H1 (cell line): ENCODE data around the gene PLK3. TPM values are rescaled to one million over a fixed set of nuclear protein-coding genes. Genes with fewer than 3 reads are reported as not detected.
A peak's percentile ranks its signal among the peaks of the same experiment; 100 is the strongest.

Source experiments
- ASH2L ChIP-seq: fragments of 200-600, 300-600 bp; sonication (generic); IDR thresholded peaks from one replicate; pipeline ENCODE4 v1.7.1; 2017; ENCODE audit warnings: low read length
- BCL11A ChIP-seq, 2 experiments: IDR thresholded peaks; one replicate each; pipeline ENCODE4 v1.6.1; 2011; ENCODE audit warnings: low read depth in 2 of 2, low read length in 2 of 2, mild to moderate bottlenecking in 2 of 2
- BRCA1 ChIP-seq: IDR thresholded peaks from 2 replicates; pipeline ENCODE4 v1.6.1; 2012; ENCODE audit warnings: low read depth, low read length, improper control_type of control experiment
- CBX8 ChIP-seq: fragments of 300-800, 300-1000 bp; sonication (generic); IDR thresholded peaks from 2 replicates; pipeline ENCODE4 v1.7.1; 2016; ENCODE audit warnings: low read depth, low read length, borderline replicate concordance
- CHD1 ChIP-seq: IDR thresholded peaks from 2 replicates; pipeline ENCODE4 v1.6.1; 2012; ENCODE audit warnings: low read depth, low read length, improper control_type of control experiment
- CHD2 ChIP-seq: IDR thresholded peaks from 2 replicates; pipeline ENCODE4 v1.6.1; 2012; ENCODE audit warnings: low read length, improper control_type of control experiment
- EGR1 ChIP-seq: IDR thresholded peaks from 2 replicates; pipeline ENCODE4 v1.6.1; 2011; ENCODE audit warnings: low read depth, low read length, borderline replicate concordance
- EZH2 ChIP-seq: fragments of 200-600 bp; sonication (generic); IDR thresholded peaks from 2 replicates; pipeline ENCODE4 v1.7.1; 2012; ENCODE audit warnings: low read depth, mild to moderate bottlenecking, moderate library complexity, low read length, inconsistent platforms; ENCODE audit not compliant: severe bottlenecking
- FOSL1 ChIP-seq: IDR thresholded peaks from 2 replicates; pipeline ENCODE4 v1.6.1; 2011; ENCODE audit warnings: mild to moderate bottlenecking, low read depth, low read length, moderate library complexity; ENCODE audit not compliant: insufficient read depth
- HDAC2 ChIP-seq, 2 experiments: fragments of 300-600 bp in 1 of 2; sonication (generic) in 1 of 2; IDR thresholded peaks; 2 replicates each; pipeline ENCODE4 v1.6.1; 2011 to 2012; ENCODE audit warnings: low read depth in 2 of 2, low read length in 2 of 2, mild to moderate bottlenecking in 2 of 2, moderate library complexity in 2 of 2, borderline replicate concordance in 1 of 2, inconsistent platforms in 1 of 2
- KDM1A ChIP-seq: fragments of 200-600, 300-600 bp; sonication (generic); IDR thresholded peaks from 2 replicates; pipeline ENCODE4 v1.7.1; 2016; ENCODE audit warnings: mild to moderate bottlenecking, low read length, borderline replicate concordance
- KDM5A ChIP-seq: fragments of 200-600 bp; IDR thresholded peaks from 2 replicates; pipeline ENCODE4 v1.7.1; 2012; ENCODE audit warnings: mild to moderate bottlenecking, low read length, inconsistent platforms, mixed read lengths
- PHF8 ChIP-seq: fragments of 200-600 bp; sonication (generic); conservative IDR thresholded peaks from 2 replicates; pipeline ENCODE4 v1.7.1; 2012; ENCODE audit warnings: low read depth, mild to moderate bottlenecking, inconsistent platforms, low read length, moderate library complexity
- RFX5 ChIP-seq: IDR thresholded peaks from 2 replicates; pipeline ENCODE4 v1.6.1; 2011; ENCODE audit warnings: low read depth, low read length, improper control_type of control experiment, borderline replicate concordance
- RNF2 ChIP-seq: fragments of 200-900, 300-1000 bp; sonication (generic); IDR thresholded peaks from 2 replicates; pipeline ENCODE4 v1.7.1; 2016; ENCODE audit warnings: borderline replicate concordance, low read depth, mild to moderate bottlenecking, antibody characterized with exemption, low read length; ENCODE audit not compliant: poor library complexity, severe bottlenecking; ENCODE audit errors: missing control alignments
- RXRA ChIP-seq: IDR thresholded peaks from 2 replicates; pipeline ENCODE4 v1.6.1; 2011; ENCODE audit warnings: low read depth, mild to moderate bottlenecking, low read length, moderate library complexity; ENCODE audit not compliant: insufficient read depth
- SAP30 ChIP-seq: fragments of 300-600 bp; sonication (generic); IDR thresholded peaks from 2 replicates; pipeline ENCODE4 v1.7.1; 2012; ENCODE audit warnings: low read length, moderate library complexity, mild to moderate bottlenecking, inconsistent platforms; ENCODE audit not compliant: insufficient read depth, insufficient replicate concordance
- SIX5 ChIP-seq: IDR thresholded peaks from 2 replicates; pipeline ENCODE4 v1.6.1; 2011; ENCODE audit warnings: mild to moderate bottlenecking, low read depth, low read length
- SP1 ChIP-seq: IDR thresholded peaks from 2 replicates; pipeline ENCODE4 v1.6.1; 2011; ENCODE audit warnings: low read depth, low read length
- SP2 ChIP-seq: IDR thresholded peaks from 2 replicates; pipeline ENCODE4 v1.6.1; 2012; ENCODE audit warnings: mild to moderate bottlenecking, low read length, inconsistent platforms
- SP4 ChIP-seq: IDR thresholded peaks from 2 replicates; pipeline ENCODE4 v1.6.1; 2012; ENCODE audit warnings: low read length, inconsistent platforms
- SRF ChIP-seq: IDR thresholded peaks from 2 replicates; pipeline ENCODE4 v1.6.1; 2011; ENCODE audit warnings: mild to moderate bottlenecking, low read depth, low read length, moderate library complexity
- TAF1 ChIP-seq: IDR thresholded peaks from 2 replicates; pipeline ENCODE4 v1.6.1; 2011; ENCODE audit warnings: mild to moderate bottlenecking, low read depth, low read length
- TAF7 ChIP-seq: optimal IDR thresholded peaks from 2 replicates; pipeline ENCODE3; 2011; ENCODE audit warnings: low read depth, mild to moderate bottlenecking, inconsistent platforms, low read length, moderate library complexity, borderline replicate concordance
- YY1 ChIP-seq: IDR thresholded peaks from 2 replicates; pipeline ENCODE4 v1.6.1; 2011; ENCODE audit warnings: low read depth, mild to moderate bottlenecking, low read length
- ZNF274 ChIP-seq: IDR thresholded peaks from 2 replicates; pipeline ENCODE4 v1.7.0; 2012; ENCODE audit warnings: low read length, borderline replicate concordance; ENCODE audit errors: extremely low read depth
- polyA plus RNA-seq, 7 experiments: library from polyadenylated mRNA; depleted of rRNA in 3 of 7; stranded (reverse) in 5 of 7; unstranded in 2 of 7; fragments of >200 nt in 5 of 7; fragments of 200-250 nt in 2 of 7; gene quantifications; 1 replicate in 5 of 7; 2 replicates in 1 of 7; 4 replicates in 1 of 7; pipeline versions ENCODE4 v1.2.1 to v1.2.3, GENCODE V29; 2011 to 2013; ENCODE audit warnings: missing spikeins in 2 of 7, mixed read lengths in 2 of 7
- total RNA-seq: library from RNA; stranded (reverse); fragmentation: NEBNext Ultra II Directional; extraction: Animal tissue kit (Norgen Biotek cat#: 25700); gene quantifications from 2 replicates; pipeline ENCODE4 v1.2.1, GENCODE V29; 2021

PLK3 gene
- total and polyA plus RNA-seq, 2 of the 8 experiments (the other 6 are each of a cell fraction or from before 2014, with no cell fraction given), result 7.9 to 12.3 TPM

DNA sequence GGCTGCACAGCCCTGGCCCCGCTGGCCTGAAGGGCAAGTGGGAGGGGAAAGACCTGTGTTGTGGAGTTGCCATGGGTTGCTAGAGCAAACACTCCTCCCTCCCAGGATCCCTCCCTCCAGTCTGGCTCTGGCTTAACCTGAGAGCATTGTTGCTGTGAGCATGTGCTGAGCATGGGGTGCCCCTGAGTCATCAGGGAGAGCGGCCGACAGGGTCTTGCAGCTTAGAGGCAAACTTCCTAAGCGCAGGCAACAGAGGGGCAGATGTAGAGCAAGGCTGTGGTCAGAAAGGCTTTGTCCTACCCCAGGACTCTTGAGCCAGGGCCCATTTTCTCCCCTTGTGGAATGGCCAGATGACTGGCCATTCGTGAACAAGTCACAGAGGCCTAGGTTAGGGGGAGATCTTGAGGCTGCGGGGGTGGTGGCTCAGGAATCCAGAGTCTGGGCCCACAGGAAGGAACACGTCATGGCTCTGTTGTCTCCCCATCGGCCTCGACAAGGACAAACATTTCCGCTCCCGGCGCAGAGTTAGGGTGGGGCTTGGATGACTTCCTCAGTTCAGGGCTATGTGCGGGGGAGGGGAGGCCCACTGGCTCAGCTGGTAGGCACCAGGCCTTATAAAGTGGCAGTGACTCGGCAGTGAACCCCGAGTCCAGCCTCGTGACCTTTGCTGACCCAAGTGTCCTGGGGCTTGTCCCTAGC, 7.3 kb downstream of the PLK3 start (continued):
- TF ChIP-seq BRCA1, result no peak
- TF ChIP-seq EGR1, result no peak
- TF ChIP-seq CHD1, result no peak
- no peak for TF ChIP-seq KDM1A
- TF ChIP-seq HDAC2 (IDR thresholded peaks at IDR 0.05; ENCODE audit: borderline replicate concordance in 1 of 2, low read depth in 2 of 2, low read length in 2 of 2), result no peak
- no peak for TF ChIP-seq BCL11A (IDR thresholded peaks at IDR 0.05; ENCODE audit: low read depth in 2 of 2, low read length in 2 of 2)
- peak; percentile 27 for TF ChIP-seq TAF1
- no peak for TF ChIP-seq RNF2
- TF ChIP-seq PHF8, result no peak
- no peak for TF ChIP-seq YY1
- no peak for TF ChIP-seq FOSL1
- no peak for TF ChIP-seq SAP30
- TF ChIP-seq TAF7, result no peak
- no peak for TF ChIP-seq RXRA
- no peak; the same call in 1 of the 2 replicates for TF ChIP-seq SP4
- TF ChIP-seq KDM5A, result no peak
- TF ChIP-seq CHD2, result no peak
- no peak for TF ChIP-seq SIX5
- no peak for TF ChIP-seq CBX8
- no peak for TF ChIP-seq EZH2
- peak; percentile 57; the same call in 1 of the 2 replicates for TF ChIP-seq SP1
- TF ChIP-seq SP2, result no peak
- no peak for TF ChIP-seq ZNF274
- no peak for TF ChIP-seq RFX5
- TF ChIP-seq ASH2L, result peak; percentile 61
- no peak for TF ChIP-seq SRF
